PC-9 (cell line): ENCODE results near the gene GSG1L2.

Experiments
- EZH2 ChIP-seq: fragments of 200-600 bp; sonication (generic); IDR thresholded peaks from 2 replicates; pipeline ENCODE4 v1.8.0; 2017; ENCODE audit warnings: antibody characterized with exemption, low read depth
- TF ChIP-seq, protein P1 (sequence below): fragments of 200-600 bp; sonication (generic); conservative IDR thresholded peaks from 2 replicates; pipeline ENCODE4 v1.6.1; 2017; ENCODE audit warnings: mixed run types, antibody characterized with exemption, mild to moderate bottlenecking, moderate library complexity

DNA sequence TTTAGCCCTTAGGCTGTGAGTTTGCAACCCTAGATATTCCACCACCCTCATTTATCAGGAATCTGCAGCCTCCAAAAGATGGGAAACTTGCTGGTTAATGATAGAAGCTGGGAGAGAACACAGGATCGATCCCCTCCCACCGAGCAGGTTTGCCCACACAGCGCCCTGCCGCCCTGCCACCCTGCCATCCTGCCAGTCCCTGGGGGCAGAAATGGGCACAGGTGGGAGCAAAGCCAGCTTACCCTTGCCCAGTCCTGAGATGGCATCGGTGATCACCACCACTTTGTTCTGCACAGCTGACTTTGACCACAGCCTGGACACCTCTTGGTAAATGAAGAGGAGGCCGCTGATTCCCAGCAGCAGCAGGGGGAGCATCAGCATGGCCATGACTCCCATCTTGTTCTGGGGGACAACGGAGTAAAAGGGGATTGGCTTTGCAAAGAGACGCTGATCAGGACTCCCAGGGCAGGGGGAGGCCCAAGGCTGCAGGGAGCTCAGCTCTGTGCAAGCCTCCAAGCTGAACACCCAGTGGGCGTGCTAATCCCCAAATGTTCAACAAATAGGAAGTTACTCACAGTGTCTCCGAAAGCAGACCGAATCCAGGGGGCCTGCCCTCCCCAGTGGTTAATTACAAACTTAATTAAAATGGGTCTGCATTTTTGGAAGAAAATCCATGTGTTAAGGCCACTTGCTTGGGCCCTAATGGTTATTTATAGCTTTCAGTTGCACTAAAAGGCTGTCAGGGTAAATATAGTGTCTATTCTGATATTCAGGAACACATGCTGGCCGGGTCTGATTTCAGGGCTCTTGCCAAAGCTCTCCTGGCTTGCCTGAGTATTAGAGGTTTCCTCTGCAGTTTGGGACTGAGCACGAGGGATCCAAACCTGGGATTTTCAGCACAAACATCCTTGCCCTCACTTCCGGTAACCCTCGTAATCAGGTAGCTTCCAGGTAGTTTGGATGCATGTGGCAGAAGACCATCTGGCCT, 30.7 kb downstream of the GSG1L2 start, which contains the start of gene DHRS7C:
- no peak for TF ChIP-seq EZH2
- TF ChIP-seq, protein P1, sequence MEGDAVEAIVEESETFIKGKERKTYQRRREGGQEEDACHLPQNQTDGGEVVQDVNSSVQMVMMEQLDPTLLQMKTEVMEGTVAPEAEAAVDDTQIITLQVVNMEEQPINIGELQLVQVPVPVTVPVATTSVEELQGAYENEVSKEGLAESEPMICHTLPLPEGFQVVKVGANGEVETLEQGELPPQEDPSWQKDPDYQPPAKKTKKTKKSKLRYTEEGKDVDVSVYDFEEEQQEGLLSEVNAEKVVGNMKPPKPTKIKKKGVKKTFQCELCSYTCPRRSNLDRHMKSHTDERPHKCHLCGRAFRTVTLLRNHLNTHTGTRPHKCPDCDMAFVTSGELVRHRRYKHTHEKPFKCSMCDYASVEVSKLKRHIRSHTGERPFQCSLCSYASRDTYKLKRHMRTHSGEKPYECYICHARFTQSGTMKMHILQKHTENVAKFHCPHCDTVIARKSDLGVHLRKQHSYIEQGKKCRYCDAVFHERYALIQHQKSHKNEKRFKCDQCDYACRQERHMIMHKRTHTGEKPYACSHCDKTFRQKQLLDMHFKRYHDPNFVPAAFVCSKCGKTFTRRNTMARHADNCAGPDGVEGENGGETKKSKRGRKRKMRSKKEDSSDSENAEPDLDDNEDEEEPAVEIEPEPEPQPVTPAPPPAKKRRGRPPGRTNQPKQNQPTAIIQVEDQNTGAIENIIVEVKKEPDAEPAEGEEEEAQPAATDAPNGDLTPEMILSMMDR, result no peak
